AG04450 (cell line): Measurements from ENCODE around the gene PLCB2. TPM values are rescaled to one million over a fixed set of nuclear protein-coding genes. Genes with fewer than 3 reads are reported as not detected.

ENCODE experiments used
- CTCF ChIA-PET: fragments of 300-600, 350-600 bp; formaldehyde crosslinking; extraction: SDS; loops from one replicate; lab custom pipeline; 2022; ENCODE audit warnings: antibody characterized with exemption, inconsistent platforms; lab: Charles Lee
- POLR2A ChIA-PET: fragments of 350-600 bp; formaldehyde crosslinking; extraction: SDS; loops from one replicate; lab custom pipeline; 2021; ENCODE audit warnings: antibody characterized with exemption, inconsistent platforms; lab: Yijun Ruan, JAX
- DNase-seq: peaks from one replicate; pipeline ENCODE4 v3.0.0-alpha.2; 2011; ENCODE audit warnings: low read depth, low spot score
- H3K27ac ChIP-seq: one replicate; pipeline ENCODE4 v1.5.1; 2012; ENCODE audit warnings: low read depth, low read length, control low read depth
- H3K27me3 ChIP-seq: one replicate; pipeline ENCODE4 v1.6.0; 2012; ENCODE audit warnings: low read length; ENCODE audit not compliant: control insufficient read depth, insufficient read depth
- H3K4me3 ChIP-seq: 2 replicates; pipeline ENCODE4 v1.5.1; 2011; ENCODE audit warnings: mild to moderate bottlenecking, low read depth, low read length, control low read depth
- H3K9me3 ChIP-seq: 2 replicates; pipeline ENCODE4 v1.5.1; 2012; ENCODE audit warnings: low read length; ENCODE audit not compliant: control insufficient read depth, insufficient read depth
- CTCF ChIP-seq: IDR thresholded peaks from 2 replicates; pipeline ENCODE4 v1.5.1; 2011; ENCODE audit warnings: low read depth, low read length, control low read depth, inconsistent platforms
- polyA plus RNA-seq: library from polyadenylated mRNA; depleted of rRNA; stranded (reverse); fragments of >200 nt; gene quantifications from 2 replicates; pipeline ENCODE4 v1.2.3, GENCODE V29; 2011

Gene PLCB2
- polyA plus RNA-seq, 1 experiment, result 0.24 TPM

- Histone ChIP-seq H3K4me3 (no peak overlapping the region), H3K27me3 (peaks cover 47% of the 10 kb centered on the region), H3K27ac (no peak overlapping the region), H3K9me3 (no peaks in the 10 kb centered on the region)
- ChIA-PET CTCF (interaction anchor here (1.1 to 1.3 kb wide), 2 partner anchors 27 to 32 kb away, joined by 3 to 6 read pairs; no protein-coding TSS in a partner anchor), POLR2A (no interaction called here)
- DNase-seq, result no peak
- TF ChIP-seq CTCF, result no peak
These were observed 60.2 kb downstream of the PLCB2 start for GRCh38 chr15:40247406-40247971.

GRCh38 chr15:40246496-40247280 lies 61.0 kb downstream of the PLCB2 start:
- ChIA-PET POLR2A (no interaction called here), CTCF (interaction anchor here (1.1 to 3.4 kb wide), 3 partner anchors 28 to 32 kb away, joined by 3 to 14 read pairs (median 6); no protein-coding TSS in a partner anchor)
- no peak for DNase-seq

GRCh38 chr15:40245666-40246450 lies 61.9 kb downstream of the PLCB2 start:
- DNase-seq, result no peak
- no peak overlapping the region for H3K27ac ChIP-seq
- POLR2A ChIA-PET, result interaction anchor here (0.5 kb wide), 1 partner anchor 146 kb away, joined by 8 read pairs; no protein-coding TSS in a partner anchor
- TF ChIP-seq CTCF, result no peak
- H3K9me3 ChIP-seq, result no peaks in the 10 kb centered on the region
- CTCF ChIA-PET, result interaction anchor here (0.9 to 3.4 kb wide), 3 partner anchors 28 to 33 kb away, joined by 3 to 14 read pairs (median 3); no protein-coding TSS in a partner anchor
- H3K27me3 ChIP-seq, result peaks cover 31% of the 10 kb centered on the region
- H3K4me3 ChIP-seq, result no peak overlapping the region

More at GRCh38 chr15:40246496-40247280, 61.0 kb downstream of the PLCB2 start:
- no peaks in the 10 kb centered on the region for H3K9me3 ChIP-seq
- H3K27me3 ChIP-seq, result peaks cover 39% of the 10 kb centered on the region
- no peak overlapping the region for H3K27ac ChIP-seq
- no peak for TF ChIP-seq CTCF
- no peak overlapping the region for H3K4me3 ChIP-seq

- ChIA-PET CTCF (interaction anchor here (0.9 to 3.4 kb wide), 2 partner anchors 28 to 30 kb away, joined by 3 to 14 read pairs; no protein-coding TSS in a partner anchor), POLR2A (interaction anchor here (0.6 kb wide), 1 partner anchor 138 kb away, joined by 3 read pairs; the partner anchor contains the start of gene KNSTRN)
- Histone ChIP-seq H3K27ac (no peak overlapping the region), H3K27me3 (peaks cover 29% of the 10 kb centered on the region), H3K4me3 (no peak overlapping the region), H3K9me3 (no peaks in the 10 kb centered on the region)
- no peak for DNase-seq
- no peak for TF ChIP-seq CTCF
These were observed 62.7 kb downstream of the PLCB2 start for GRCh38 chr15:40244961-40245523.
